GM18867 (cell line): ENCODE data around the gene TMEM238L.

Experiments used
- ATAC-seq: cut with Tn5 transposase; IDR thresholded peaks from one replicate; pipeline ENCODE4 v1.9.1; 2021; ENCODE audit warnings: mild to moderate bottlenecking, moderate library complexity; ENCODE audit not compliant: unreplicated experiment

TMEM238L gene

DNA sequence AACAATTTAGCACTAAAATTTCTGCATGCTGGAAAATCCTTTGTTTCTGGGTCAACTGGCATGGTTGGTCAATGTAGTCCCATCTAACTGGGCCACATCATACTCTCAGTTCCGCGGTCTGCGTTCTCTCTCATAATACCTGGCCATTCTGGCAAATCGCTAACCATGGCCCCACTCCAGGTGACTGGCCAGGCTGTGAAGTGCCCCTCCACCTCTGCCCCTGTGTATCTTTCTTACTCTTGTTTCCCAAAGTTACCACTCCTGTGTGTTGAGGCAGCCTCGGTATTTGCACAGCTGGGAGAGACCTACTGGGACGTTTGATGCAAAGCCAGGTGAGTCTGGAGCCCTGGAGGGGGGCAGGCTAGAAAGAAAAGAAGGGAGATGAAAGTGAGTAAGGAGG is 2.0 kb upstream of the TMEM238L start:
- no peak for ATAC-seq

DNA sequence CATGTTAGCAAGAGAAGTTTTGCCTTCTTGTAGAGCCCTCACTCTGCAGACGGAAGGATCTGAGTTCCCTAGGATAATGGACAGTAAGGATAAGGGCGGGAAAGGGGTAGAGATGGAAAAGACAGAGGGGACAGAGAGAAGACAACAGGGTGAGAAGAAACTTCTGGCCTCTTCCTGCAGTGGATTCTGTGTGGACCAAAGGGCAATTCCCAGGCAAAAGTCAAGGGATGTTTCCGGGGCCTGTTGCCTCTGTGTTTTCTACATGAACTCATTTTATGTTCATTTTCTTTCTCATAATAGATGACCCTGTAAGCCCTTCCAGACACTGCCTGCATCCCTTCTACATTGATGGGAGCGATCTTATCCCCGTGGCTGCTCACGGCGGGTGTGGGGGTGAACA is 647 bp upstream of the TMEM238L start:
- no peak for ATAC-seq

GRCh38 chr17:10803350-10803749 is 549 bp downstream of the TMEM238L start:
- ATAC-seq = no peak

DNA sequence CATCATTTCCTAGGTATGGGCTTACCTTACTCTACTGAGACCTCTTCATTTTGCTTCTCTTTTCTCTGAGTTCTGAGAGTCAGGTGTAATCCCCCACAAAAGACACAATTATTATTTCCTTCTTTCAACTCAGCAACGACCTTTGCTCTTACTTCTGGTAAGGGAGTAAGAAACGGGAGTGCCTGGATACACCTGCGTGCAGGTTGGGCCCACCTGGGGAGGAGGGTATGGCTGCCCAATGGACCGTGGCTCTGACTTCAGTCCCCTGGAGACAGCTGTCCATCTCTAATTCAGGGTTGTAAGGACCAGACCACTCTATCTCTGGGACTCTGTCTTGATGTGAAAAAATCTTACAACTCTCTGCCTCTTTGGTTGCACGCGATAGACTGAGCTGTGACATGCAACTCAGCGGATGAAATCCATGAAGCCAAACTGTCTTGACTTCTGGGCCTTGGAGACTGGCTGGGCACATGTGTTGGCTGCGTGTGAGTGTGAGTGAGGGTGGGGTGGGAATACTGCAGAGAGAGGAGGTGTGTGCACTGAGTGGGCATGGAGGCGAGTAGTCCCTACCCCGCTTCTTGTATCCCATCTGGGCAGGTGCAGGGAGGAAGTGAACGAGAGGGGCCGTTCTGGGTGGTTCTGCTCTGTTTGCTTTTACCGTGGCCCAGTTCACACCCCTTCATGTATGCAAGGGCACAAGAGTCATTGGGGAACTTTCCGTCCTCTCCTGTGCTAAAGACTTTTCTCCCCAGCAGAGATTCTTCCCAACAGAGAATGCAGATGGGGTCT is 1.2 kb downstream of the TMEM238L start:
- no peak for ATAC-seq

- ATAC-seq = no peak
Measured at GRCh38 chr17:10799407-10799806, 4.5 kb downstream of the TMEM238L start.

DNA sequence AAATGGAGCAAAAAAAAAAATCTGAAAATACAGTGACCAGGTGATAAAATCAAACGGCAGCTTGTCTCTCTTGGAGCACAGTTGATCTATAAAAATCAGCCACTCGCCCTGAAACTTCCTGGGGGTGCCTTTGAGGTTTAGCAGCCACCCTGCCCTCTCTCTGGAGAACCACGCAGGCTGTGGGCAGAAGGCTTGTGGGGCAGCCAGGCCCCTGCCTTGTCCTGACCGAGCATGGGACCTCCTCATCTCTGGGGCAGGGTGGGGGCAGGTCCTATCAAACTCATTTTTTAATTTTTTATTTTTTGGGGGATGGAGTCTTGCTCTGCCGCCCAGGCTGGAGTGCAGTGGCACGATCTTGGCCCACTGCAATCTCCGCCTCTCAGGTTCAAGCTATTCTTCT is 5.0 kb downstream of the TMEM238L start:
- ATAC-seq = no peak

GRCh38 chr17:10798332-10798749 is 5.6 kb downstream of the TMEM238L start:
- no peak for ATAC-seq

DNA sequence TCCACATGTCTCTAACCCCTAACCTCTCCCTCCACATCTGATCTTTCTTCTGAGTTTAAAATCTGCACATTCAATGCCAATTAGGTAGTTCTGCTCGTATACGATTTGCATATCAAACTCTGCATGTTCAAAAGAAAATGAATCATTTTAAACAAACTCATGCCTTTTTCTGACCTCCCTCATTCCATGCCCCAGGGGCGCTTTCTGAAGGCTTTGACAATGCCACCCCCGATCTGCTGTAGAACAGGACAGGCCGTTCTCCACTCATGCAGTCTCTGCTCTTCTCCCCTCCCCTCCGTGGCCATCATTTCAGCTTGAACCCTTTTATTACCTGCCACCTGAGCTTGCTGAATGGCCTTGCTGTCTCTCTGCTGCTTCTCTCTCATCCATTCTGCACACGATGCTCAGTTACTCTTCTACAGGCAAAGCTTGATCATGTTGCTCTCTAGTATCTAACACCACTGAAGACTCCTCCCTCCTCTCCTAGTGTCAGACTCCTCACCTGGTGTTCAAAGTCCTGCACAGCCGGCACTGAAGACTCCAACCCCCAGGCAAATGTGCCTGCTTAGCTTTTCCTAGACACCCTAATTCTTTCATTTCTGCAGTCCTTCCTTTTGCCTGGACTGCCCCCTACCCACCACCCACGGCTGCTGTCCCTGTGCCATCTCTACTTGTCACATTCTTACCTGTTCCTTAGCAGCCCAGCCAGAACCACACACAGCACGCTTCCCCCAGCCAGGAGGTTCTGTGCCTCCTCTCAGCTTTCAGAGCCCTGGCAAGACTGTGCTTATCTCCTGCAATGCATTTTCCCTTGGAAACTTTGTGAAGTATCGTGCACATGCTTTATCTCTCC is 6.2 kb downstream of the TMEM238L start:
- no peak for ATAC-seq

GRCh38 chr17:10793816-10794215 is 10.1 kb downstream of the TMEM238L start:
- no peak for ATAC-seq

- no peak for ATAC-seq
Measured at GRCh38 chr17:10793256-10793655, 10.6 kb downstream of the TMEM238L start.

DNA sequence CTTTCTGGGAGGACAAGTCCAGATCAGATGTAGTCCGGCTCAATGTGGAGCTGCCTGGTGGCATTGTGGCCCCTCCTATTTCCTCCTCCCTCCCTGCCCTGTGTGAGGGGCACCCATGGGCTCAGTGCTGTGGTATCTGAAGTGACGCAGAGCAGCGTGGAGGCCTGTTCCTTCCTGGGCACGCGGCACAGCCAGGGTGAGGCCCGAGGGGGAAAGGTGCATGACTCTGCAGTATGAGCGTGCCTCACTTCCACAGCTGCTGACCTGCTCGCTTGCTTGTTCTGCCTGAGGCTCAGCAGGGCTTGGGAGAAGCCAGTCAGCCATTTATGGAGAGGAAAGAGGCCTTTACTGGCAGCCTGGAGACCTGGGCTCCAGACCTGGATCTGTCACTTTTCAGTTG is 11.7 kb downstream of the TMEM238L start:
- ATAC-seq = no peak

DNA sequence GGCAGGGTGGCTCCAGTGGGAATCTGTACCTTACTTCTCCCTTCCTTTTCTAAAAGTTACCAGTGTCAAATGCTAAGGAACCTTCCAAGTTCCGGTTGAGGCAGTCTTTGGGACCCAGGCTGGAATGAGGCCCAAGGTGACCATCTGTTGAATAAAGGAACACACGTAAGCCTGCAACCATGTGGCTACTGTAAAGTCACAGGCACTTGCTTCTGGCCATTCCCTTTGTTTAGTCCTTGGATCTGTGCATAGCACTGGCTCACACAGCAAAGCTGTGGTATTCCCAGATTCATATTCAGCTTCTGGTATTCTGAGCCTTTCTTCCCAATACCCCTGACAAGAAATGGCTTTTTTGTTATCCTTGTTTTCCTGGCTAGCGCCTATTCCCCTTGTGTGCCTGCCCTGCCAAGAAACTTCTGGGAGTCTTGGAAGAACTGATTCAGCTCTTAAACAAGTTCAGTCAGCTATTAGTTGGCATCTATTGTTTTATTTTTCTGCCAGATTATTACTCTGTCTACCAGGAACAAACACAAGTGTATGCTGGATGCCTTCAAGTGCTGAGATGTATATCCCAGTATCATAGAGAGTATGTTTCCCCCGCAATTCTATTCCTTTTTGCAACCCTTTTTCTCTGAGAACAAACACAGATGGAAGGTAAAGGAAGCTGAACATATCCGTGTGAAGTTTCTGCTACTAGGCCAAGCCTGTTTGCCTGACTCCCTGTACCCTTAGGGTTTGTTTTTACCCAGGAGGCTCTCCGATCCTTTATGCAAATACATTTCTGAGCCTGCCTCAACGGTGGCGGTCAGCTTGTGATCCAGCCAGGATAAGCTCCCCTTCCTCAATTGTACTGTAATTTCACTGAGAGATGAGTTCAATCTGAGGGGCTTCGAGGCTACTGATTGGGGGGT is 13.2 kb downstream of the TMEM238L start:
- ATAC-seq = no peak

- no peak for ATAC-seq
Measured at GRCh38 chr17:10789694-10790271, 14.1 kb downstream of the TMEM238L start.

- ATAC-seq = no peak
Measured at GRCh38 chr17:10787306-10788045, 16.4 kb downstream of the TMEM238L start.

DNA sequence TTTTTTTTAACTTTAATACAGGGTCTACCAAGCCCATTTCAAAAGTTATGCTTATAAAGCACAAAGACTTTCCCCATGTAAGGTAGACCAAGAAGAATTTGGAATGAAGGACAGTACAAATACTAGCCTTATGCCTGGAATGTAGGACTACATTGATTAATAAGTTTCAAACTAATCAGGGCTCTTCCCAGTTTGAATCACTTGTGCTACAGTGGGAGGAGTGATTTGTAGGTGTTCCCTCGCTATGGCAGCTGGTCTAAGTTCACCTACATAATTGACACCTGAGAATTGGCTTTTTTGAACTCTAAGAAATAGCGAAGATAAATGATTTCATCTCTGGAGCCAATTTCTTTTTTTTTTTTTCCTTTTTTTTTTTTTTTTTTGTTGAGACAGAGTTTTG is 18.6 kb downstream of the TMEM238L start:
- no peak for ATAC-seq

GRCh38 chr17:10779609-10780008 is 24.3 kb downstream of the TMEM238L start:
- ATAC-seq = no peak

GRCh38 chr17:10777890-10778289 is 26.0 kb downstream of the TMEM238L start:
- ATAC-seq = no peak

- ATAC-seq = no peak
Measured at GRCh38 chr17:10777131-10777807, 26.6 kb downstream of the TMEM238L start.

DNA sequence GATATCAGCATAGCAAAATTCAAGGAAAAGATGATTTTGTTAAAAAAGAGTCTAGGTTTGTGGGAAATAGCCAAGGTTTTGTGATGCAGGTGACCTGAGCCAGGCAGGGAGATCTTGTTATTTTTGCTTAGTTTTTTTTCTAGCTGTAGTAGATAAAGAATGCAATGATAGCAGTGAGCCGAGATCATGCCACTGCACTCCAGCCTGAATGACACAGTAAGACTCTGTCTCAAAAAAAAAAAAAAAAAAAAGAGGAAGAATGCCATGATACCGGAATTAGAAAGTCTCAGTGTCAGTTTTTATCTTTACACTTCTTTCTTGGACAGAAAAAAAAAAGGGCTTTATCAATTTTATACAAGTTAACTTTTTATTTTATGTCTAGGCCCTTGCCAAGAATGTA is 27.5 kb downstream of the TMEM238L start:
- no peak for ATAC-seq
